SU-DHL-6 (cell line): ENCODE results near the gene FGFBP2.
A peak's percentile ranks its signal among the peaks of the same experiment; 100 is the strongest.

Experiments
- H2AFZ ChIP-seq: fragments of 200-600 bp; sonication (generic); 2 replicates; pipeline ENCODE4 v1.6.1; 2014; ENCODE audit warnings: low read depth, mild to moderate bottlenecking, moderate library complexity, mixed read lengths, antibody characterized with exemption, low read length; ENCODE audit not compliant: severe bottlenecking
- H3F3A ChIP-seq: fragments of 200-600 bp; shearing (Covaris generic); 2 replicates; pipeline ENCODE4 v1.6.0; 2016; ENCODE audit warnings: antibody characterized with exemption, mild to moderate bottlenecking; ENCODE audit not compliant: insufficient read depth
- H3K27ac ChIP-seq: fragments of 200-600 bp; sonication (generic); 2 replicates; pipeline ENCODE4 v1.5.1; 2016; ENCODE audit warnings: low read depth, mild to moderate bottlenecking, low read length, moderate library complexity, mixed read lengths
- H3K27me3 ChIP-seq: fragments of 200-600 bp; sonication (generic), shearing (Covaris generic); 2 replicates; pipeline ENCODE4 v1.6.0; 2014; ENCODE audit warnings: mild to moderate bottlenecking, low read length
- H3K36me3 ChIP-seq: fragments of 200-600 bp; sonication (generic); 2 replicates; pipeline ENCODE4 v1.6.1; 2014; ENCODE audit warnings: mild to moderate bottlenecking, low read length, mixed read lengths
- H3K4me2 ChIP-seq: fragments of 300-600, 200-600 bp; shearing (Covaris generic), sonication (generic); 2 replicates; pipeline ENCODE4 v1.6.0; 2014; ENCODE audit warnings: low read length, low read depth, mild to moderate bottlenecking; ENCODE audit not compliant: poor library complexity, severe bottlenecking
- H3K4me3 ChIP-seq: fragments of 200-600 bp; sonication (generic); 2 replicates; pipeline ENCODE4 v1.5.1; 2014; ENCODE audit warnings: antibody characterized with exemption, low read length, mild to moderate bottlenecking, mixed read lengths; ENCODE audit not compliant: insufficient read depth, poor library complexity, severe bottlenecking
- H3K79me2 ChIP-seq: fragments of 200-600 bp; sonication (generic); 2 replicates; pipeline ENCODE4 v1.6.1; 2014; ENCODE audit warnings: mild to moderate bottlenecking, low read length, moderate library complexity; ENCODE audit not compliant: insufficient read depth
- H3K9ac ChIP-seq: fragments of 200-600 bp; sonication (generic); 2 replicates; pipeline ENCODE4 v1.7.0; 2014; ENCODE audit warnings: mild to moderate bottlenecking, low read length
- H3K9me2 ChIP-seq: fragments of 200-600 bp; sonication (generic); replicated peaks from 2 replicates; pipeline ENCODE4 v1.6.1; 2014; ENCODE audit warnings: low read length; ENCODE audit not compliant: insufficient read depth
- H3K9me3 ChIP-seq: fragments of 200-600 bp; sonication (generic); 2 replicates; pipeline ENCODE4 v1.6.1; 2014; ENCODE audit warnings: low read length, mixed read lengths; ENCODE audit not compliant: insufficient read depth
- H4K20me1 ChIP-seq: fragments of 200-600 bp; sonication (generic); 2 replicates; pipeline ENCODE4 v1.6.1; 2014; ENCODE audit warnings: low read depth, mild to moderate bottlenecking, antibody characterized with exemption, low read length, moderate library complexity, mixed read lengths
- CTCF ChIP-seq: fragments of 200-600 bp; sonication (generic); IDR thresholded peaks from one replicate; pipeline ENCODE4 v1.5.1; 2017; ENCODE audit warnings: antibody characterized with exemption, mild to moderate bottlenecking, low read length, moderate library complexity; ENCODE audit not compliant: insufficient read depth, poor library complexity, severe bottlenecking
- EZH2phosphoT487 ChIP-seq: fragments of 200-600 bp; sonication (generic), shearing (Covaris generic); conservative IDR thresholded peaks from 2 replicates; pipeline ENCODE4 v1.6.1; 2018; ENCODE audit warnings: mild to moderate bottlenecking, antibody characterized with exemption, low read length, moderate library complexity, mixed read lengths

FGFBP2 gene

GRCh38 chr4:15968551-15969300 is 5.8 kb upstream of the FGFBP2 start:
- Histone ChIP-seq H3K79me2 (no peaks in the 10 kb centered on the region), H3K27ac (no peak overlapping the region), H4K20me1 (no peaks in the 10 kb centered on the region), H3F3A (no peaks in the 10 kb centered on the region), H2AFZ (no peak overlapping the region), H3K9me3 (no peaks in the 10 kb centered on the region), H3K36me3 (no peaks in the 10 kb centered on the region), H3K9me2 (no peaks in the 10 kb centered on the region), H3K9ac (no peak overlapping the region), H3K27me3 (no peaks in the 10 kb centered on the region), H3K4me2 (no peak overlapping the region), H3K4me3 (no peak overlapping the region)
- TF ChIP-seq CTCF, result no peak
- TF ChIP-seq EZH2phosphoT487, result no peak

- H3K27ac ChIP-seq, result no peak overlapping the region
- TF ChIP-seq EZH2phosphoT487, result no peak
- H3K36me3 ChIP-seq, result no peaks in the 10 kb centered on the region
- no peaks in the 10 kb centered on the region for H3K9me3 ChIP-seq
- H2AFZ ChIP-seq, result no peak overlapping the region
- H3K9ac ChIP-seq, result no peak overlapping the region
- H3F3A ChIP-seq, result no peaks in the 10 kb centered on the region
- H3K4me3 ChIP-seq, result no peak overlapping the region
- H3K27me3 ChIP-seq, result no peaks in the 10 kb centered on the region
- no peaks in the 10 kb centered on the region for H4K20me1 ChIP-seq
- H3K4me2 ChIP-seq, result no peak overlapping the region
- H3K9me2 ChIP-seq, result no peaks in the 10 kb centered on the region
- no peaks in the 10 kb centered on the region for H3K79me2 ChIP-seq
Observed at GRCh38 chr4:15965325-15965724, 2.4 kb upstream of the FGFBP2 start.

- Histone ChIP-seq H3K79me2 (no peaks in the 10 kb centered on the region), H3K27me3 (no peaks in the 10 kb centered on the region), H3K9ac (no peak overlapping the region), H3K27ac (no peak overlapping the region), H3F3A (no peaks in the 10 kb centered on the region), H3K36me3 (no peaks in the 10 kb centered on the region), H3K9me3 (no peaks in the 10 kb centered on the region), H3K4me3 (no peak overlapping the region), H3K4me2 (no peak overlapping the region), H2AFZ (no peak overlapping the region), H4K20me1 (no peaks in the 10 kb centered on the region), H3K9me2 (no peaks in the 10 kb centered on the region)
- TF ChIP-seq EZH2phosphoT487, result no peak
- peak; percentile 13 for TF ChIP-seq CTCF
Observed at GRCh38 chr4:15964159-15964558, 1.2 kb upstream of the FGFBP2 start.

- Histone ChIP-seq H3K9me3 (no peaks in the 10 kb centered on the region), H3K79me2 (no peaks in the 10 kb centered on the region), H4K20me1 (no peaks in the 10 kb centered on the region), H2AFZ (no peak overlapping the region), H3K9me2 (no peaks in the 10 kb centered on the region), H3K9ac (no peak overlapping the region), H3K4me2 (no peak overlapping the region), H3K27ac (no peak overlapping the region), H3F3A (no peaks in the 10 kb centered on the region), H3K4me3 (no peak overlapping the region), H3K27me3 (no peaks in the 10 kb centered on the region), H3K36me3 (no peaks in the 10 kb centered on the region)
- TF ChIP-seq EZH2phosphoT487 (no peak), CTCF (no peak)
Observed at GRCh38 chr4:15963576-15963975, 601 bp upstream of the FGFBP2 start.
